SK-N-MC (cell line): ENCODE results near the gene DEGS2.

Experiments used
- EZH2 ChIP-seq: fragments of 200-600 bp; sonication (generic); IDR thresholded peaks from one replicate; pipeline ENCODE4 v1.6.1; 2017; ENCODE audit warnings: antibody characterized with exemption
- FOXP2 ChIP-seq: optimal IDR thresholded peaks from 2 replicates; pipeline ENCODE3; 2011; ENCODE audit warnings: mild to moderate bottlenecking, moderate library complexity; ENCODE audit not compliant: insufficient read depth; ENCODE audit errors: extremely low read length, control extremely low read depth
- POLR2AphosphoS5 ChIP-seq: IDR thresholded peaks from 2 replicates; pipeline ENCODE4 v1.6.1; 2012; ENCODE audit warnings: mild to moderate bottlenecking, low read depth, low read length, borderline replicate concordance

GRCh38 chr14:100170880-100171279 lies 11.4 kb upstream of the DEGS2 start:
- TF ChIP-seq FOXP2 (no peak), POLR2AphosphoS5 (no peak), EZH2 (no peak)
